SH-SY5Y (cell line): ENCODE measurements around the gene ARHGAP6.

Experiments used
- GATA2 ChIP-seq: IDR thresholded peaks from 2 replicates; pipeline ENCODE4 v1.6.1; 2011; ENCODE audit warnings: mild to moderate bottlenecking, low read depth, low read length
- GATA3 ChIP-seq: IDR thresholded peaks from 2 replicates; pipeline ENCODE4 v1.6.1; 2011; ENCODE audit warnings: low read depth, mild to moderate bottlenecking, low read length, moderate library complexity

DNA sequence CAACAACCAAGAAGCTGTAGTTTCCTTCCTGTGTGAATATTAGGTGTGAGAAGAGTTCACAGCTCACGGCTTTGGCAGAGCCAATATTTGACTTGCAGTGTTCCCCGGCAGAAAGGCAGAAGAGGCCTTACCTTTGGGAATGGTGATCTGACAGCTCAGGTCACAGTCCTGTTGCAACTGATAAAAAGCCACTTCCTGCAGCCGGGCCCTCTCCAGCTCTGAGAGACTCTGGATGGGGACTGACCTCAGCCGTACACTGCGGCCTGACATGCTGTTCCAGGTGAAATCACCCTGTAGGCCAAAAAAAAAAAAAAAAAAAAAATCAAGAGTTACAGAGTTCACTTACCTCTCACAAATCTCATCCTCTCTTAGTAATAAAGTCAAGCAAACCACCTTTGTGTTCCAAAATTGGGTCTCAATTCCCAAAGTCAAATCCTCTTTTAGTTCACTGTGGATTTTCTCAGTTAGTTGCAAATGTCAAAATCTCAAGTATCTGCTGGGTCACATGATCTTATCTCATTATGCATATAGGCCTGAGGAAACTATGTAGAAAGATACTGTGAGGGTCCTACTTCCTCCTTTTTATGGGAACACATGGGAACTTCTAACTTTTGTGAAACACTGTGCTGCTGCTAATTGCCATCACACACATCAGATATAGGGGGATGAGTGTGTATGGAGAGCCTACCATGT is 411.2 kb downstream of the ARHGAP6 start:
- no peak for TF ChIP-seq GATA2
- no peak for TF ChIP-seq GATA3
